Measurements from ENCODE around the gene ZNF385A. TPM values are rescaled to one million over a fixed set of nuclear protein-coding genes. Genes with fewer than 3 reads are reported as not detected.
A peak's percentile ranks its signal among the peaks of the same experiment; 100 is the strongest.

The ZNF385A gene
- total and polyA plus RNA-seq, 9 of the 15 experiments (the other 6 are each of a cell fraction or from before 2014, with no cell fraction given), result 1.0 to 111 (median 7.7) TPM

DNA sequence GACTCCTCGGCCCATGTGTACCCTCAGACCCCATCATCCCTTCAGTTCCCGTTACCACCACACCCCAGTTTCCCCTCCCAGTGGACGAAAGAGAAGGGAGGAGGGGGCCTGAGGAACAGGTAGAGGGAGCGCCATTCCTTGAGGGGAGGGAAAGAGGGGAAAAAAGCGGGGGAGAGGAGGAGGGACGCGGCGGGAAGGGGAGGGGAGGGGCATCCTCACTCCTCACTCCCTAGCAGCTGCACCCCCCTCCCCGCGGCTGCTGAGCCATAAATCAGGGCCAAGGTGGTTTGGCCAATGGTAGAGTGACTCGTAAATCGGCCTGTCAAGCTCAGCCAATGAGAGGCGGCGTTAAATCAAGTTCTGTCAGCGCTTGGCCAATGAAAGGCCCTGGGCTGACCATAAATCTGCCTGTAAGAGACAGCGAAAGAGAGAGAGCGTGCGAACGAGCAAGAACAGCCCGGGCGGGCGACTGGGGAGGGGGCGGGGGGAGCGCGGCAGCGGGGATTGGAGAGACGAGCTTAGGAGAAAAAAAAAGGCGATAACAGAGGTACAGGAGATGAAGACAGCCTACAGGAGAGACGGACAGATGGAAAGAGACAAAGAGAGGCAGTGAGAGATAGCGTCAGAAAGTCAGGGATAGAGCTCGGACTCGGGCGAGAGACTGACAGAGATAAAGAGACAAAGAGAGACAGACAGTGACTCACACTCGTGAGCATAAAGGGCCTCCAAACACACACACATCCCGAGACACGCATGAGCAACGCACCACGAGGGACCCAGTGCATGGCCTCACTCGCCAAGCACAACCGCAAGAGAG is 25.4 kb downstream of the ZNF385A start (continued):
- TF ChIP-seq, protein P1, sequence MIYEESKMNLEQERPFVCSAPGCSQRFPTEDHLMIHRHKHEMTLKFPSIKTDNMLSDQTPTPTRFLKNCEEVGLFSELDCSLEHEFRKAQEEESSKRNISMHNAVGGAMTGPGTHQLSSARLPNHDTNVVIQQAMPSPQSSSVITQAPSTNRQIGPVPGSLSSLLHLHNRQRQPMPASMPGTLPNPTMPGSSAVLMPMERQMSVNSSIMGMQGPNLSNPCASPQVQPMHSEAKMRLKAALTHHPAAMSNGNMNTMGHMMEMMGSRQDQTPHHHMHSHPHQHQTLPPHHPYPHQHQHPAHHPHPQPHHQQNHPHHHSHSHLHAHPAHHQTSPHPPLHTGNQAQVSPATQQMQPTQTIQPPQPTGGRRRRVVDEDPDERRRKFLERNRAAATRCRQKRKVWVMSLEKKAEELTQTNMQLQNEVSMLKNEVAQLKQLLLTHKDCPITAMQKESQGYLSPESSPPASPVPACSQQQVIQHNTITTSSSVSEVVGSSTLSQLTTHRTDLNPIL (CRISPR knock-in tag; IDR thresholded peaks at IDR 0.05), result no peak
- TF ChIP-seq, protein P2, sequence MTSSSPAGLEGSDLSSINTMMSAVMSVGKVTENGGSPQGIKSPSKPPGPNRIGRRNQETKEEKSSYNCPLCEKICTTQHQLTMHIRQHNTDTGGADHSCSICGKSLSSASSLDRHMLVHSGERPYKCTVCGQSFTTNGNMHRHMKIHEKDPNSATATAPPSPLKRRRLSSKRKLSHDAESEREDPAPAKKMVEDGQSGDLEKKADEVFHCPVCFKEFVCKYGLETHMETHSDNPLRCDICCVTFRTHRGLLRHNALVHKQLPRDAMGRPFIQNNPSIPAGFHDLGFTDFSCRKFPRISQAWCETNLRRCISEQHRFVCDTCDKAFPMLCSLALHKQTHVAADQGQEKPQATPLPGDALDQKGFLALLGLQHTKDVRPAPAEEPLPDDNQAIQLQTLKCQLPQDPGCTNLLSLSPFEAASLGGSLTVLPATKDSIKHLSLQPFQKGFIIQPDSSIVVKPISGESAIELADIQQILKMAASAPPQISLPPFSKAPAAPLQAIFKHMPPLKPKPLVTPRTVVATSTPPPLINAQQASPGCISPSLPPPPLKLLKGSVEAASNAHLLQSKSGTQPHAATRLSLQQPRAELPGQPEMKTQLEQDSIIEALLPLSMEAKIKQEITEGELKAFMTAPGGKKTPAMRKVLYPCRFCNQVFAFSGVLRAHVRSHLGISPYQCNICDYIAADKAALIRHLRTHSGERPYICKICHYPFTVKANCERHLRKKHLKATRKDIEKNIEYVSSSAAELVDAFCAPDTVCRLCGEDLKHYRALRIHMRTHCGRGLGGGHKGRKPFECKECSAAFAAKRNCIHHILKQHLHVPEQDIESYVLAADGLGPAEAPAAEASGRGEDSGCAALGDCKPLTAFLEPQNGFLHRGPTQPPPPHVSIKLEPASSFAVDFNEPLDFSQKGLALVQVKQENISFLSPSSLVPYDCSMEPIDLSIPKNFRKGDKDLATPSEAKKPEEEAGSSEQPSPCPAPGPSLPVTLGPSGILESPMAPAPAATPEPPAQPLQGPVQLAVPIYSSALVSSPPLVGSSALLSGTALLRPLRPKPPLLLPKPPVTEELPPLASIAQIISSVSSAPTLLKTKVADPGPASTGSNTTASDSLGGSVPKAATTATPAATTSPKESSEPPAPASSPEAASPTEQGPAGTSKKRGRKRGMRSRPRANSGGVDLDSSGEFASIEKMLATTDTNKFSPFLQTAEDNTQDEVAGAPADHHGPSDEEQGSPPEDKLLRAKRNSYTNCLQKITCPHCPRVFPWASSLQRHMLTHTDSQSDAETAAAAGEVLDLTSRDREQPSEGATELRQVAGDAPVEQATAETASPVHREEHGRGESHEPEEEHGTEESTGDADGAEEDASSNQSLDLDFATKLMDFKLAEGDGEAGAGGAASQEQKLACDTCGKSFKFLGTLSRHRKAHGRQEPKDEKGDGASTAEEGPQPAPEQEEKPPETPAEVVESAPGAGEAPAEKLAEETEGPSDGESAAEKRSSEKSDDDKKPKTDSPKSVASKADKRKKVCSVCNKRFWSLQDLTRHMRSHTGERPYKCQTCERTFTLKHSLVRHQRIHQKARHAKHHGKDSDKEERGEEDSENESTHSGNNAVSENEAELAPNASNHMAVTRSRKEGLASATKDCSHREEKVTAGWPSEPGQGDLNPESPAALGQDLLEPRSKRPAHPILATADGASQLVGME (CRISPR knock-in tag; IDR thresholded peaks at IDR 0.05), result 0 out of 2 replicates have a peak, but pooled peaks have one; percentile 74
- TF ChIP-seq BRCA1 (IDR thresholded peaks at IDR 0.05) (no peak), BRCA1 (CRISPR knock-in tag; IDR thresholded peaks at IDR 0.05) (no peak), EP300 (IDR thresholded peaks at IDR 0.05; ENCODE audit: low read length) (peak; percentile 98), HNRNPLL (IDR thresholded peaks at IDR 0.05; ENCODE audit: low read depth, low read length, poor library complexity, severe bottlenecking) (no peak), ELF4 (CRISPR knock-in tag; IDR thresholded peaks at IDR 0.05) (no peak), ZNF79 (CRISPR knock-in tag; IDR thresholded peaks at IDR 0.05; ENCODE audit: low read depth) (no peak), ZNF197 (CRISPR knock-in tag; IDR thresholded peaks at IDR 0.05; ENCODE audit: low read depth) (no peak; the same call in 1 of the 2 replicates), GABPB2 (CRISPR knock-in tag; conservative IDR thresholded peaks at IDR 0.05) (no peak)
- TF ChIP-seq, protein P3, sequence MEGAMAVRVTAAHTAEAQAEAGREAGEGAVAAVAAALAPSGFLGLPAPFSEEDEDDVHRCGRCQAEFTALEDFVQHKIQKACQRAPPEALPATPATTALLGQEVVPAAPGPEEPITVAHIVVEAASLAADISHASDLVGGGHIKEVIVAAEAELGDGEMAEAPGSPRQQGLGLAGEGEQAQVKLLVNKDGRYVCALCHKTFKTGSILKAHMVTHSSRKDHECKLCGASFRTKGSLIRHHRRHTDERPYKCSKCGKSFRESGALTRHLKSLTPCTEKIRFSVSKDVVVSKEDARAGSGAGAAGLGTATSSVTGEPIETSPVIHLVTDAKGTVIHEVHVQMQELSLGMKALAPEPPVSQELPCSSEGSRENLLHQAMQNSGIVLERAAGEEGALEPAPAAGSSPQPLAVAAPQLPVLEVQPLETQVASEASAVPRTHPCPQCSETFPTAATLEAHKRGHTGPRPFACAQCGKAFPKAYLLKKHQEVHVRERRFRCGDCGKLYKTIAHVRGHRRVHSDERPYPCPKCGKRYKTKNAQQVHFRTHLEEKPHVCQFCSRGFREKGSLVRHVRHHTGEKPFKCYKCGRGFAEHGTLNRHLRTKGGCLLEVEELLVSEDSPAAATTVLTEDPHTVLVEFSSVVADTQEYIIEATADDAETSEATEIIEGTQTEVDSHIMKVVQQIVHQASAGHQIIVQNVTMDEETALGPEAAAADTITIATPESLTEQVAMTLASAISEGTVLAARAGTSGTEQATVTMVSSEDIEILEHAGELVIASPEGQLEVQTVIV (CRISPR knock-in tag; IDR thresholded peaks at IDR 0.05; ENCODE audit: borderline replicate concordance), result no peak
- TF ChIP-seq, protein P4, sequence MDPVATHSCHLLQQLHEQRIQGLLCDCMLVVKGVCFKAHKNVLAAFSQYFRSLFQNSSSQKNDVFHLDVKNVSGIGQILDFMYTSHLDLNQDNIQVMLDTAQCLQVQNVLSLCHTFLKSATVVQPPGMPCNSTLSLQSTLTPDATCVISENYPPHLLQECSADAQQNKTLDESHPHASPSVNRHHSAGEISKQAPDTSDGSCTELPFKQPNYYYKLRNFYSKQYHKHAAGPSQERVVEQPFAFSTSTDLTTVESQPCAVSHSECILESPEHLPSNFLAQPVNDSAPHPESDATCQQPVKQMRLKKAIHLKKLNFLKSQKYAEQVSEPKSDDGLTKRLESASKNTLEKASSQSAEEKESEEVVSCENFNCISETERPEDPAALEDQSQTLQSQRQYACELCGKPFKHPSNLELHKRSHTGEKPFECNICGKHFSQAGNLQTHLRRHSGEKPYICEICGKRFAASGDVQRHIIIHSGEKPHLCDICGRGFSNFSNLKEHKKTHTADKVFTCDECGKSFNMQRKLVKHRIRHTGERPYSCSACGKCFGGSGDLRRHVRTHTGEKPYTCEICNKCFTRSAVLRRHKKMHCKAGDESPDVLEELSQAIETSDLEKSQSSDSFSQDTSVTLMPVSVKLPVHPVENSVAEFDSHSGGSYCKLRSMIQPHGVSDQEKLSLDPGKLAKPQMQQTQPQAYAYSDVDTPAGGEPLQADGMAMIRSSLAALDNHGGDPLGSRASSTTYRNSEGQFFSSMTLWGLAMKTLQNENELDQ (CRISPR knock-in tag; IDR thresholded peaks at IDR 0.05; ENCODE audit: borderline replicate concordance), result no peak
